ENCODE results near the gene CELA3B.
"Not testable (repeated sequence)": the region's sequence is repeated elsewhere in the genome, so short reads cannot be mapped to it uniquely, and the experiment has no call there.

CELA3B gene

GRCh38 chr1:21942959-21943640 is 33.7 kb upstream of the CELA3B start:
- not testable (repeated sequence) for DNase-seq (ENCODE audit: low spot score)

GRCh38 chr1:21944733-21945073 is 32.1 kb upstream of the CELA3B start:
- no peak for DNase-seq (ENCODE audit: low spot score)

GRCh38 chr1:21946836-21947587 is 29.8 kb upstream of the CELA3B start:
- DNase-seq (ENCODE audit: low spot score), result no peak

- no peak for DNase-seq (ENCODE audit: low spot score)
These were observed 26.1 kb upstream of the CELA3B start for GRCh38 chr1:21950734-21951133.

- no peak for DNase-seq (ENCODE audit: low spot score)
These were observed 25.5 kb upstream of the CELA3B start for GRCh38 chr1:21951226-21951870.

GRCh38 chr1:21952786-21953520 is 23.9 kb upstream of the CELA3B start:
- no peak for DNase-seq (ENCODE audit: low spot score)

- no peak for DNase-seq (ENCODE audit: low spot score)
These were observed 21.8 kb upstream of the CELA3B start for GRCh38 chr1:21955058-21955457.

- DNase-seq (ENCODE audit: low spot score), result no peak
These were observed 21.1 kb upstream of the CELA3B start for GRCh38 chr1:21955501-21956281.

GRCh38 chr1:21956720-21957552 is 19.9 kb upstream of the CELA3B start:
- no peak for DNase-seq (ENCODE audit: low spot score)

- no peak for DNase-seq (ENCODE audit: low spot score)
These were observed 15.5 kb upstream of the CELA3B start for GRCh38 chr1:21961337-21961736.

- no peak for DNase-seq (ENCODE audit: low spot score)
These were observed 15.0 kb upstream of the CELA3B start for GRCh38 chr1:21961799-21962198.

- peak; percentile 37 for DNase-seq (ENCODE audit: low spot score)
These were observed 13.2 kb upstream of the CELA3B start for GRCh38 chr1:21963477-21964217.

- DNase-seq (ENCODE audit: low spot score), result no peak
These were observed 10.4 kb upstream of the CELA3B start for GRCh38 chr1:21966247-21967000.

- not testable (repeated sequence) for DNase-seq (ENCODE audit: low spot score)
These were observed 9.6 kb upstream of the CELA3B start for GRCh38 chr1:21967216-21967615.

GRCh38 chr1:21969066-21969465 is 7.8 kb upstream of the CELA3B start:
- DNase-seq (ENCODE audit: low spot score), result not testable (repeated sequence)

GRCh38 chr1:21970523-21970922 is 6.3 kb upstream of the CELA3B start:
- not testable (repeated sequence) for DNase-seq (ENCODE audit: low spot score)

- not testable (repeated sequence) for DNase-seq (ENCODE audit: low spot score)
These were observed 3.8 kb upstream of the CELA3B start for GRCh38 chr1:21972973-21973441.

GRCh38 chr1:21973948-21974347 is 2.9 kb upstream of the CELA3B start:
- not testable (repeated sequence) for DNase-seq (ENCODE audit: low spot score)

- DNase-seq (ENCODE audit: low spot score), result not testable (repeated sequence)
These were observed 2.1 kb upstream of the CELA3B start for GRCh38 chr1:21974699-21975098.
